ENCODE data around the gene TBATA. TPM values are rescaled to one million over a fixed set of nuclear protein-coding genes. Genes with fewer than 3 reads are reported as not detected.

Gene TBATA
- total RNA-seq, 1 donor from 2014 or later = not detected

Other genes starting within 250 kb of the TBATA start
- 4.1 TPM for gene PRF1, start 182.6 kb downstream of the TBATA start, total RNA-seq
- gene ADAMTS14, start 112.9 kb downstream of the TBATA start, total RNA-seq = 2.1 TPM
- gene SGPL1, start 30.6 kb upstream of the TBATA start, total RNA-seq = 180 TPM
- 154 TPM for gene PCBD1, start 103.2 kb upstream of the TBATA start, total RNA-seq

Data from ureter (tissue), 1 donor.